IPS-18c (cell line): ENCODE results near the gene TMEM62.
"Not testable (repeated sequence)": the region's sequence is repeated elsewhere in the genome, so short reads cannot be mapped to it uniquely, and the experiment has no call there.

ENCODE experiments used
- H3K4me3 ChIP-seq: 2 replicates; pipeline ENCODE4 v1.7.0; 2013; ENCODE audit warnings: low read depth, mild to moderate bottlenecking, low read length, moderate library complexity; ENCODE audit not compliant: insufficient read depth
- H3K9me3 ChIP-seq: one replicate; pipeline ENCODE4 v1.6.1; 2013; ENCODE audit warnings: mild to moderate bottlenecking, low read length, moderate library complexity; ENCODE audit not compliant: control insufficient read depth, insufficient read depth

TMEM62 gene

DNA sequence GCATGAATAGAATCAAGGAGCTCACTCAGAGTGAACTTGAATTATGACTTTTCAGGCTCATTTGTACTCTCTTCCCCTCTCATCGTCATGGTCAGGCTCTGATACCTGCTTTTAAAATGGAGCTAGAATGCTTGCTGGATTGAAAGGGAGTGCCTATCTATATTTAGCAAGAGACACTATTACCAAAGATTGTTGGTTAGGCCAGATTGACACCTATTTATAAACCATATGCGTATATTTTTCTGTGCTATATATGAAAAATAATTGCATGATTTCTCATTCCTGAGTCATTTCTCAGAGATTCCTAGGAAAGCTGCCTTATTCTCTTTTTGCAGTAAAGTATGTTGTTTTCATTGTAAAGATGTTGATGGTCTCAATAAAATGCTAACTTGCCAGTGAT lies 61.4 kb downstream of the TMEM62 start:
- Histone ChIP-seq H3K9me3 (no peaks in the 10 kb centered on the region), H3K4me3 (no peak overlapping the region)

DNA sequence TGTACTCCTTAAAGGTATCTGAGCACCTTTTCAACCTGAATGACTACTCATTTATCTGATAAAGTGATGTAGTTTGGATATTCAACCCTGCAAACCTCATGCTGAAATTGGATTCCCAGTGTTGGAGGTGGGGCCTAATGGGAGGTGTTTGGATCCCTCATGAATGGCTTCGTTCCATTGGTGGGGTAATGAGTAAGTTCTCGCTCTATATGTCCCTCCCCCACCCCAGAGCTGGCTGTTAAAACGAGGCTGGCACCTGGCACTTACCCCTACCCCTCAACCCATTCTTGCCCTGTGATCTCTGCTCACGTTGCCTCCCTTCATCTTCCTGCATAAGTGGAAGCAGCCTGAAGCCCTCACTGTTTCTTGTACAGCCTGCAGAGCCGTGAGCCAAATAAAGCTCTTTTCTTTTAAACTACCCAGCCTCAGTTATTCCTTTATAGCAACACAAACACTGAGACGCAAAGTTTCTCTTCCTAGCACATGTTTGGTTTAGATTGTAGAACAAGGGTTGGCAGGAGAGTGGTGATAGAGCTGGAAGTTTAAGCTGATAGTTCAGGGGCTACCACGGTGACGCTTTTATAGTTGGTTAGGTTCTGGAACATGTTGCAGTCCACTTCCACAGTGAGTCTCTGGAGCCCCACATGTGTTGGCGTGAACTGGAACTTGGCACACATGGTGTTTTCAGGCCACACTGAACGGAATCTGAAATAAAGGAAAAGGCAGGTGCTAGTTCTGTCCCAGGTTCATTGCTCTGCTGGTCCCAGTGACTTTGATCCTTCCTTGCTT lies 63.6 kb downstream of the TMEM62 start:
- no peak overlapping the region for H3K4me3 ChIP-seq
- H3K9me3 ChIP-seq: no peaks in the 10 kb centered on the region

DNA sequence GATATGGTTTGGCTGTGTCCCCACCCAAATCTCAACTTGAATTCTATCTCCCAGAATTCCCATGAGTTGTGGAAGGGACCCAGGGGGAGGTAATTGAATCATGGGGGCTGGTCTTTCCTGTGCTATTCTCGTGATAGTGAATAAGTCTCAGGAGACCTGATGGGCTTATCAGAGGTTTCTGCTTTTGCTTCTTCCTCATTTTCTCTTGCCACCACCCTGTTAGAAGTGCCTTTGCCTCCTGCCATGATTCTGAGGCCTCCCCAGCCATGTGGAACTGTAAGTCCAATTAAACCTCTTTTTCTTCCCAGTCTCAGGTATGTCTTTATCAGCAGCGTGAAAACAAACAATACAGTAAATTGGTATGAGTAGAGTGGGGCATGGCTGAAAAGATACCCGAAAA lies 64.4 kb downstream of the TMEM62 start:
- H3K4me3 ChIP-seq, H3K9me3 ChIP-seq: not testable (repeated sequence)

DNA sequence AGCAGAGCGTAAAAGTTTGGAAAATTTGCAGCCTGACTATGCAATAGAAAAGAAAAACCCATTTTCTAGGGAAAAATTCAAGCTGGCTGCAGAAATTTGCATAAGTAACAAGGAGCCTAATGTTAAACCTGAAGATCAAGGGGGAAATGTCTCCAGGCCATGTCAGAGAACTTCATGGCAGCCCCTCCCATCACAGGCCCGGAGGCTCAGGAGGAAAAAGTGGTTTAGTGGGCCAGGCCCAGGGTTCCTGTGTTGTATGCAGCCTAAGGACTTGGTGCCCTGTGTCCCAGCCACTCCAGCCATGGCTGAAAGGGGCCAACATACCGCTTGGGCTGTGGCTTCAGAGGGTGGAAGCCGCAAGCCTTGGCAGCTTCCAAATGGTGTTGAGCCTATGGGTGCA lies 65.2 kb downstream of the TMEM62 start:
- H3K9me3 ChIP-seq, H3K4me3 ChIP-seq: not testable (repeated sequence)

DNA sequence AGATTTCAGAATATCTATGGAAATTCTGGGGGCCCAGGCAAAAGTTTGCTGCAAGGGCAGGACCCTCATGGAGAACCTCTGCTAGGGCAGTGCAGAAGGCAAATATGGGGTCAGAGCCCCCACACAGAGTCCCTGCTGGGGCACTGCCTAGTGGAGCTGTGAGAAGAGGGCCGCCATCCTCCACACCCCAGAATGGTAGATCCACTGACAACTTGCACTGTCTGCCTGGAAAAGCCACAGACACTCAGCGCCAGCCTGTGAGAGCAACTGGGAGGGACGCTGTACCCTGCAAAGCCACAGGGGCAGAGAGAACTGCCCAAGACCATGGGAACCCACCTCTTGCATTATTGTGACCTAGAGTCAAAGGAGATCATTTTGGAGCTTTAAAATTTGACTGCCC lies 65.6 kb downstream of the TMEM62 start:
- no peak overlapping the region for H3K4me3 ChIP-seq
- H3K9me3 ChIP-seq: no peaks in the 10 kb centered on the region

DNA sequence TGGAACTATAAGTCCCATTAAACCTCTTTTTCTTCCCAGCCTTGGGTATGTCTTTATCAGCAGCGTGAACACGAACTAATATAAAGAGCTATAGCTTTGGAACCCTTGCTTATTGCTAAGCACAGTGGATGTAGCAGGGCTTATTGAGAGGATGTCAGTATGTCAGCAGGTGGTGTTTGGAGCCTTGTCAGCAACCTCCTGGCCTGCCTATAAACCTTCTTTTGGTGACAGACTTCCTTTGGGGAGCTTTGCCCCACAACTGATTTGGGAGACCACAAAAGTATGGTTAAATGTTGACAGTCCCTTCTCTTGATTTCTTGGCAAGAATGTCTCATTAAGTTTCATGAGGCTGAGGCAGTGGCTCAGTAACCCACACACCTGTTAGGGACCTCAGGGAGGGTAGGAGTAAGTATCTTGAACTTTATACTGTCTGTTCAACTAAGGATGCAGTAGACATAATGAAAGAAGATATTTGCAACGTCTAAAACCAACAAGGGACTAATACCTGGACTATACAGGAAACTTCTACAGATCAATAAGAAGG lies 66.6 kb downstream of the TMEM62 start:
- H3K9me3 ChIP-seq: no peaks in the 10 kb centered on the region
- H3K4me3 ChIP-seq: no peak overlapping the region

- Histone ChIP-seq H3K4me3 (no peak overlapping the region), H3K9me3 (no peaks in the 10 kb centered on the region)
Observed at GRCh38 chr15:43204016-43204901, 70.9 kb downstream of the TMEM62 start.

GRCh38 chr15:43206054-43206453 lies 72.7 kb downstream of the TMEM62 start:
- H3K4me3 ChIP-seq: no peak overlapping the region; the same call in 1 of the 2 replicates
- no peaks in the 10 kb centered on the region for H3K9me3 ChIP-seq

- H3K4me3 ChIP-seq: no peak overlapping the region
Observed at GRCh38 chr15:43207024-43207423, 73.6 kb downstream of the TMEM62 start.

DNA sequence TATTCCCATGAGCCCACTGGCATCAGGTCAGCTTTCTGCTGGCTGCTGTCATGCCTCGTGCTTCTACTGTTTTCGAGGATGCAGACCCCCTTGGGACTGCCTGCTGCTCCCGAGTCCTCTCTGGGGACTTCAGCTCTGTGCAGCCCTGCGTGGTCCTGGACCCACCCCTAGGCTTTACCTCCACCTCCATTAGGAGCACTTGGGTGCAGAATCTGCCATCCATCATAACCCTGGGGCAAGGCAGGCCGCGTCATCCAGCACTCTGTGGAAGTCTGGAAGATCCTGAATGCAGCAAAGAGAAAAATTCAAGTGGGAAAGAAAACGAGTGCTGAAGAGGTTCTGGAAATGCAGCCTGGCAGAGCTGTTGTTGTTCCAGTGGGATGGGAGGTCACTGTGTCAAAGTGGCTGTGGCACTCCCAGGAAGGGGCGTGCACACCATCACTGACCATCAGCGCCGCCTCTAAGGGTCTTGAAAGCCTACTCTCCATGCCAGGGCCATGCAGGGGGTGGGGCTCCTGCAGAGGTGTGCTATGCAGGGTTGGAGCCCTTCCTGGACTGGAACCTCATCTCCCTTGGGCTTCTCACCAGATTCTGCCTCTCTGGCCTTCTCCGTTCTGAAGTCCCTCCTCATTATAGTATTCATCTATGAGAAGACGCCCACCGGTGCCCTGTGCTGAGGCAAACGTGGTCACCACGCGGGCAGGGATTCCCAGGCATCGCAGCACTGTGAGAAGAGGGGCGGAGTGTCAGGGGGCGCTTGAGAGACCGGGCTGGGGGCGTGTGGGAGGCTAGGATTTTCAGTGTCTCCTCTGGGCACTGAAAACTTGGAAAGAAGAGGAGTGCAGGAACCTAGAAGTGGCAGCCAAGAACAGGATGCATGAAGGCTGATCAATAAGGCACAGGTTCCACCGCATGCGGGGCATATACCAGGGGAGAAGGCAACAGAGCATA lies 74.9 kb downstream of the TMEM62 start:
- Histone ChIP-seq H3K9me3 (peaks cover 2% of the 10 kb centered on the region), H3K4me3 (no peak overlapping the region)

More at GRCh38 chr15:43207024-43207423, 73.6 kb downstream of the TMEM62 start:
- H3K9me3 ChIP-seq: no peaks in the 10 kb centered on the region

DNA sequence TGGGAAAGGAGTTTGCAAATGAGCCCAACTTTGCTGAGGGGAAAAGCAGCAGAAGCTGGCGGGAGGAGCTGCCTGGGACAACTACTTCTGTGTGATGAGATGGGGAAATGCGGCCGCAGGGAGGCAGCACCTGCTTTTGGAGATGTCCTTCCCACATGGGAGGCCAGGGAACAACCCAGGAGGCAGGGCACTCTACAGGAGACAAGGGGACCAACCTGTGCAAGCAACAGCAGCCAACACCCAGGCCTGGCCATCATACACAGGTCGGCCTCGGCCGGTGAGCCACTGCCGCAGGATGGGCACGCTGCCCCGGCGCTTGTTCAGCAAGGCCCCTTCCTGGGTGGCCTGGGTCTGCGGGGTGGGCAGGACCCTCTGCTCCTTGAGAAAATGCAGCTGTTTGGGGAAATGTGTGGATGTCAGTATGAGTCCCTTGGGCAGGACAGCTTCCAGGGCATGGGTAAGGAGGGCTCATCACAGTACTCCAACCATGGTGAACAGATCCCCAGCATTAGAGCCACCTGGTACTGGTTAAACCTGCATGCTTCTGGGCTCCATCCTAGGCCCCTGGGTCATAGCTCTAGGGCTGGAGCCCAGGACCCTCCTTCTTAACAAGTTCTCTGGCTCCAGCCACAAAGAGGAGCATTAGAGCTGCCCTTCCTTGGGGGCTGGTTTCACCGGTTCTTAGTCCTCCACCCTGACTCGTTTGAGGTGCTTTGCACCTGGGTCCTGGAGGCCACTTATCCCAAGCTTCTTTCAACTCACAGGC lies 75.9 kb downstream of the TMEM62 start:
- no peak overlapping the region for H3K4me3 ChIP-seq
- H3K9me3 ChIP-seq: peaks cover 2% of the 10 kb centered on the region

DNA sequence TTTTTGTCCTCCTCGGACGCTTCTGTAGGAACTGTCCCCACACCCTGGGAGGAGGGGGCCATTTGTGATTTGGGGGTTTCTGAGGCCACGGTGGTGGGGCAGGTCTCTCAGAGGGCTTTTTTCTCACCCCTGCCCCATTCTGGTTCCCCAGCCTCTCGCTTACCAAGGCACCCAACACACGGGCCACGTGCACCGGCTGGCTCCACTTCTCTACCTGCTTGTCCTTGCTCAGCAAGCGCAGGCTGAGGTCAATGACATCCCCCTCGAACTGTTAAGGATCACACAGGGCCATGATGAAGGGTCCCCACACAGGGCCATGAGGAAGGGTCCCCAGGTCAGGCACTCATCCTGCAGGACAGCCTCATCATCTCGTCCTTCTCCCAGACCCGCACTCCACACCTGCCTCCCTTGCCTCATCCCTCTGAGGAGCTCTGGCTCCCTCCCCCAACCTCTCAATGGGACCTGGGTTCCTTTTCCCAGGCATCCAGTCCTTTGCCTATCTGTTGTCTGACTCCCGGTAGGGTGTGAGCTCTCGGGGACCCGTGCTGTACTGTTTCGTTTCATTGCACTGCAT lies 76.9 kb downstream of the TMEM62 start:
- peaks cover 2% of the 10 kb centered on the region for H3K9me3 ChIP-seq
- no peak overlapping the region for H3K4me3 ChIP-seq

GRCh38 chr15:43210807-43211206 lies 77.4 kb downstream of the TMEM62 start:
- Histone ChIP-seq H3K4me3 (no peak overlapping the region), H3K9me3 (peaks cover 2% of the 10 kb centered on the region)

DNA sequence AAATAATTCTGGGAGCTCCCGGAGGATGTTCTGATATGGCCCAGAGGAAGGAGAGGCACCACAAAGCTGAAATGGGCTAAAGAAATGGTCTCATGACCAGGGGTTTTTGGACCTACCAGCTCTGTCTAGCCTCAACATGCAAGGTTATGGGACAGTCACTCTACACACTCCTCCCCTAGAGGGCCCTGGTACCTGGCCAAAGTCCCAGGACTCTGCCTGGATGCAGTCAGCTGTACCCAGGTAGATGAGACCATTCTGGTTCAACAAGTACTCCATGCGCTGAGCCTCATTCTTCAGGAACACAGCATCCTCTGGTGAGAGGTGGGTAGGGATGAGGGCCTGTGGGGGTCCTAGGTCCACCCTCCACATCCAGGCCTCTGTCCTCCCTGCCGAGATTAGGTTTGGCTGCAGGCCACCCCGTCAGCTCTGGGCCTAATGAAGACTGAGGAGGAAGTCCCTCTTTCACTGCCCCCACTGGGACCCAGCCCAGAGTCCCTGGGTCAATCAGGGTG lies 77.9 kb downstream of the TMEM62 start:
- peaks cover 2% of the 10 kb centered on the region for H3K9me3 ChIP-seq
- no peak overlapping the region for H3K4me3 ChIP-seq

GRCh38 chr15:43212299-43212698 lies 78.9 kb downstream of the TMEM62 start:
- Histone ChIP-seq H3K4me3 (no peak overlapping the region), H3K9me3 (peaks cover 2% of the 10 kb centered on the region)

DNA sequence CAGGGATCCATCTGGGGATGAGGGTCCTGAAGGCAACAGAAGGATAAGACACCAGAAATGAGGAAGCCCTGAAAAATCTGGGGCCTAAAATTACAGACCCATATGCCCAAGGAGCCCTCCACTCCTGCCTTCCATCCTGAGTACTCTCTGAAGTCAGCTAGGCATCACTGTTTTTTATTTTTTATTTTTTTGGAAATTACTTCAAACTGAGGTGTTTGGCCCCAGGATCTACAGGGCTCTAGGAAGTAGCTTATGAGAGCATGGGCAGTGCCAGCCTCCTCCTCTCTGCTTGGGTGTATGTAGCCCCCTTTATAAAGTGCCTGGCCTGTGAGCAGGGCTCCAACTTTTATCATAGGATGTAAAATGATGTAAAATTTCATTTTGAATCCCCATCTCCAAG lies 79.6 kb downstream of the TMEM62 start:
- Histone ChIP-seq H3K4me3 (no peak overlapping the region), H3K9me3 (peaks cover 2% of the 10 kb centered on the region)
